ENCODE data around the gene WDR1.

- TF ChIP-seq EZH2 (IDR thresholded peaks at IDR 0.05; ENCODE audit: insufficient read depth, poor library complexity, severe bottlenecking) (no peak), EZH2phosphoT487 (IDR thresholded peaks at IDR 0.05; ENCODE audit: insufficient read depth, low read depth) (no peak)
These were observed 66.3 kb downstream of the WDR1 start for GRCh38 chr4:10050261-10050661.

Measured in GM23248 (cell line).